Head of caudate nucleus (tissue), 42 donors: ENCODE data around the gene PRLH.

Experiments
- DNase-seq, 42 donors: peaks; one replicate each; pipeline versions ENCODE4 v3.0.0 to v3.0.0-alpha.2; 2020 to 2021; ENCODE audit warnings: mixed read lengths in 7 of 42
- intact Hi-C: fragments of 100-400 bp; cut with DNase I; formaldehyde crosslinking; loops from one replicate; pipeline ENCODE4 v1.15.0; 2022

The PRLH gene

DNA sequence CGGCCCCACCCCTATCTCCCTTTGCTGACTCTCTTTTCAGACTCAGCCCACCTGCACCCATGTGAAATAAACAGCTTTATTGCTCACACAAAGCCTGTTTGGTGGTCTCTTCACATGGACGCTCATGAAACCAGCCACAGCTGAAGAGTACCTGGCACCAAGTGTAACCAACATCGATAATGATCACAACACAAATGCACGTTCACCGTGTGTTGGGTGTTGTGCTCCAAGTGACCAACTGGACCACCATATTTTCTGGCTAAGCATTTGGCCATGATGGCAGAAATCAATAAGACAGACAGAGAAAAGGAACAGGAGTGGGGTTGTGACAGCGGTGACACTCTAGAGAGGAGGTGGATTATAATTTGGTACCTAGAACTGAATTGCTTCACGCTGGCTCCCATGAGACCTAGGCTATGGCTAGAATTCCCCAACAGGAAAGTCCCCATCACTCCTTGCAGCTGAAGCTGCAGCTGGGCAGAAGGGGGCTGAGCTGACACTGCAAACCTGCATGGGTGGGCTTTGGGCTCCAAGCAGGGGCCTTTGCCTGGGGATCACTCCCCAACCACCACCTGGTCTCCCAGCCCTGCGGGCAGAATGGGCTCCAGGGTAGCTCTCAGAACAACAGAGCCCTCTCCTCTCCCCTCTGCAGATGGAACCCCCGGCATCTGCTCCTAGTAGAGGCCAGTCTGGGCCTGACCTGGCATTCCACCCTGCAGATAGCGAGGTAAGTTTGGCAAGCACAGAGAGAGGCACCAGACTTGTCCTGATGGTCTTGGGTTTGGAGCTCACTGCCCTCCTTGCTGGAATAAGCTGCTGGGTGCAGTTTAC is 46.4 kb downstream of the PRLH start:
- intact Hi-C loops = no loop called here
- no peak for DNase-seq

DNA sequence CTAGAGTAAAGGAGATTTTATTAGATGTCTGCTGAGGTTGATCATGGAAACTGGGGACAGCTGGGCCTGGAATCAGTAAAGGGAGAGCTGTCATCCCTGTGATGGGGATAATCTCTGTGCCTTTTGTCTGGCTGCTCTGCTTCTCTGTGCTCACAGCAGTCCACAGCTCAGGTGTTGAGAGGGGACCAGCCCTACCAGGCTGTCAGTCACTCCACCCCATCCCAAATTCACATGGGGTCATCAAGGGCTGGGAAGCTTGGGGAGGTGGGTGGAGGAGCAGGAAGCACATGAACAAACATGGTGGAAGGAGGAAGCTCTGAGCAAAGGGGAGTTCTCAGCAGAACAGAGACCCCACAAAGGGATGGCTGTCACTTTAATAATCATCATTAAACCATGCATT is 47.3 kb downstream of the PRLH start:
- intact Hi-C loops = no loop called here
- no peak for DNase-seq

DNA sequence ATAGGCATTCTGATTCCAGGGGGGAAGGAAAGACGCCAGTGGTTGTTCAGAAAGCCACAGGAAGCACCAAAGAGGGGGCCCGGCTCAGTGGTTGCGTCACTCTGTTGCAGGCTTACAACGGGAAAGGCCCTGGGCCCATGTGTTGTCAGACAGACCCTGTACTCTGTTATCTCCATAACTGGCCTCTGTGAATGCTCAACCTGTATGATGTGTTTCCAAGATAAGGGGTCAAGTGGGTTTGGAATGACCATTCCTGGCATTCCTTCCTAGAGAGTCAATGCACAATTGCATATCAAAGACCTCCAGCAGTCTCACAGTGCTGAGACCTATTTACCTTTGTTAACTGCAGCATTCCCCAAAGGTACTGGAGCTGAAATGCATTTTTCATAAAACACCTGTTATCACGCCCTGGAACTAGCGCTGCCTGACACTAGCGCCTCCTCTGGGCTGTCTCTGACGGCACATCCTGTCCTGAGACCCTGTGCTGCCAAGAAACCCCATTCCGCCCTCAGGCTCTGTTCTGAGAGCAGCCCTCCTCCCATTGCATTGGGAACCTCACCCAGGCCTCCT is 47.9 kb downstream of the PRLH start:
- intact Hi-C loops = no loop called here
- DNase-seq = peak in 1 of 42 donors; percentile 42

DNA sequence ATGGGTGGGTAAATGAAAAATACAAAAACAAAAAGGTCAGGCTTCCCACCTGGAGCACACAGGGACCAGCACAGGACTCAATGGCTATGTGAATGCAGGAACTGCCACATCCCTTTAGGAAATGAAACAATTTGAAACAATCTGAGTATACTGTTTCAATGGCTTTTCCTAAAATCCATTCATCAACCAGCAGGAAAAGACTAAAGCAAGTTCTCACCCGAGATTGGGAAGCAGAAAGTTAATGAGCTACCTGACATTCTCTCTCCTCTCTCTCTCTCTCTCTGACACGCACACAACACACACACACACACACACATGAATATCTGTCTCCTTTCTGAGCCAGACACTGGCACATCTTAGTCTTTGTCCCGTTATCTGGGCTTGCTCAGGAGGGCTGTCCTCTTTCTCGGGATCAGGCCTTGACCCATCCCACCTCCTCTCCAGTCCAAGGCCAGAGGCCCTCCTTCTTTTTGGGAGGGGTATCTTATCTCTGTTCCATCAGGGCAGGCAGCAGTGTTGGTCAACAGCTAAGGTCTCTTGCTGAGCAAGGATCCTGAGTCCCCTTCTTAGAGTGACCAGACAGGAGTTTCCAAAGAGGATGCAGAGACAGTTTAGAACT is 49.4 kb downstream of the PRLH start:
- no peak for DNase-seq
- intact Hi-C loops = no loop called here

DNA sequence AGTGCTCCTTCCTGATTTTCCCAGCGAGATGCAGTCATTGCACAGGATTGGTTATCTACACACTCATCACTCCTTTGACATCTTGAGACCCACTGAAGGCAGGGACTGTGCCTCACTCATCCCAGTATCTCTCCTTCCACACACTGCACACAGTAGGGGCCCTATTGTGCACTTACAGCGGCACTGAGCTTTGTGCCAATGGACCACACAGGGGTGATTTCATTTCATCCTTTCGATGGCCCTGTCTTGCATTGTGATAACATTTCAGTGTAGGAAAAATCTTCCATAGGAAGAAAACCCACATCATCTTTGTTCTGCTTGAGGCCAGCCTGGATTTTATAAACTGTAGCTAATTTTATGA is 50.0 kb downstream of the PRLH start:
- intact Hi-C loops = no loop called here
- DNase-seq = no peak
